Cardiac fibroblast (primary cell): ENCODE results near the gene MDK.
A peak's percentile ranks its signal among the peaks of the same experiment; 100 is the strongest.

Experiments
- DNase-seq, 2 donors: peaks; one replicate each; pipeline versions ENCODE4 v3.0.0 to v3.0.0-alpha.2; 2010; ENCODE audit warnings: low read depth in 2 of 2
- H3K4me3 ChIP-seq, 2 donors: replicated peaks in 1 of 2; 1 replicate in 1 of 2; 2 replicates in 1 of 2; pipeline ENCODE4 v1.5.1; 2011; ENCODE audit warnings: low read depth in 2 of 2, low read length in 2 of 2, mild to moderate bottlenecking in 2 of 2, moderate library complexity in 1 of 2
- TF ChIP-seq, protein P1 (sequence below): IDR thresholded peaks from one replicate; pipeline ENCODE4 v1.5.1; 2011; ENCODE audit warnings: low read depth, mild to moderate bottlenecking, low read length, inconsistent platforms

The MDK gene

GRCh38 chr11:46391578-46392420 lies 10.3 kb downstream of the MDK start, which contains the start of gene CHRM4:
Gene CHRM4, minus strand, starts transcription at chr11:46391776. Its CDS starts 5,219 bp downstream, at chr11:46386557.
- peak within 1 kb of the TSS; percentile 42 to 48 for H3K4me3 ChIP-seq
- TF ChIP-seq, protein P1, sequence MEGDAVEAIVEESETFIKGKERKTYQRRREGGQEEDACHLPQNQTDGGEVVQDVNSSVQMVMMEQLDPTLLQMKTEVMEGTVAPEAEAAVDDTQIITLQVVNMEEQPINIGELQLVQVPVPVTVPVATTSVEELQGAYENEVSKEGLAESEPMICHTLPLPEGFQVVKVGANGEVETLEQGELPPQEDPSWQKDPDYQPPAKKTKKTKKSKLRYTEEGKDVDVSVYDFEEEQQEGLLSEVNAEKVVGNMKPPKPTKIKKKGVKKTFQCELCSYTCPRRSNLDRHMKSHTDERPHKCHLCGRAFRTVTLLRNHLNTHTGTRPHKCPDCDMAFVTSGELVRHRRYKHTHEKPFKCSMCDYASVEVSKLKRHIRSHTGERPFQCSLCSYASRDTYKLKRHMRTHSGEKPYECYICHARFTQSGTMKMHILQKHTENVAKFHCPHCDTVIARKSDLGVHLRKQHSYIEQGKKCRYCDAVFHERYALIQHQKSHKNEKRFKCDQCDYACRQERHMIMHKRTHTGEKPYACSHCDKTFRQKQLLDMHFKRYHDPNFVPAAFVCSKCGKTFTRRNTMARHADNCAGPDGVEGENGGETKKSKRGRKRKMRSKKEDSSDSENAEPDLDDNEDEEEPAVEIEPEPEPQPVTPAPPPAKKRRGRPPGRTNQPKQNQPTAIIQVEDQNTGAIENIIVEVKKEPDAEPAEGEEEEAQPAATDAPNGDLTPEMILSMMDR, result peak; percentile 3
- DNase-seq, result peak in 1 of 2 donors; percentile 39

- H3K4me3 ChIP-seq, result peak overlapping the region; percentile 42 to 48
- TF ChIP-seq, protein P1, result no peak
These were observed 11.2 kb downstream of the MDK start for GRCh38 chr11:46392421-46393230.

GRCh38 chr11:46393231-46393616 lies 11.8 kb downstream of the MDK start:
- no peak for DNase-seq
- no peak overlapping the region for H3K4me3 ChIP-seq
- TF ChIP-seq, protein P1, result no peak

More at GRCh38 chr11:46392421-46393230, 11.2 kb downstream of the MDK start:
- DNase-seq, result peak; percentile 76 to 83

GRCh38 chr11:46393759-46394158 lies 12.3 kb downstream of the MDK start:
- TF ChIP-seq, protein P1, result no peak
- no peak overlapping the region for H3K4me3 ChIP-seq
- no peak for DNase-seq

DNA sequence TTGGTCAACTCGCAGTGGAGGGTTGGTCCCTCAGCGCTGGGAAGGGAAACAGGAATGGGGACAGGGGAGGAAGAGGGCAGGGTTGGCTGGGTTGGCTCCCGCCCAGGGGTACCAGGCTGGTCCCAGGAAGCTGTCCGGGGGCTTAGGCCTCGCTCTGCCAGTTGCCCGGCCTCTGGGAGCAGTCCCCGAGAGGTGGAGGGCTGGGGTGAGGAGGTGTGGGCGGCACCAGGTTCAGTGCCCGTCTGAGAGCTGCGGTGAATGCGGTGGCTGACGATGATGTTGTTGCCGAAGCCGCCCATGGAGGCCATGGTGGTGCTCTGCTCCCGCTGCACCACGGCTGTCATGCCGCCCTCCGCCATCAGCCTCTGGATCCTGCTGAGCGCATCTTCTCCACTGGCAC lies 16.1 kb downstream of the MDK start:
- no peak overlapping the region for H3K4me3 ChIP-seq
- DNase-seq, result no peak
- TF ChIP-seq, protein P1, result no peak

DNA sequence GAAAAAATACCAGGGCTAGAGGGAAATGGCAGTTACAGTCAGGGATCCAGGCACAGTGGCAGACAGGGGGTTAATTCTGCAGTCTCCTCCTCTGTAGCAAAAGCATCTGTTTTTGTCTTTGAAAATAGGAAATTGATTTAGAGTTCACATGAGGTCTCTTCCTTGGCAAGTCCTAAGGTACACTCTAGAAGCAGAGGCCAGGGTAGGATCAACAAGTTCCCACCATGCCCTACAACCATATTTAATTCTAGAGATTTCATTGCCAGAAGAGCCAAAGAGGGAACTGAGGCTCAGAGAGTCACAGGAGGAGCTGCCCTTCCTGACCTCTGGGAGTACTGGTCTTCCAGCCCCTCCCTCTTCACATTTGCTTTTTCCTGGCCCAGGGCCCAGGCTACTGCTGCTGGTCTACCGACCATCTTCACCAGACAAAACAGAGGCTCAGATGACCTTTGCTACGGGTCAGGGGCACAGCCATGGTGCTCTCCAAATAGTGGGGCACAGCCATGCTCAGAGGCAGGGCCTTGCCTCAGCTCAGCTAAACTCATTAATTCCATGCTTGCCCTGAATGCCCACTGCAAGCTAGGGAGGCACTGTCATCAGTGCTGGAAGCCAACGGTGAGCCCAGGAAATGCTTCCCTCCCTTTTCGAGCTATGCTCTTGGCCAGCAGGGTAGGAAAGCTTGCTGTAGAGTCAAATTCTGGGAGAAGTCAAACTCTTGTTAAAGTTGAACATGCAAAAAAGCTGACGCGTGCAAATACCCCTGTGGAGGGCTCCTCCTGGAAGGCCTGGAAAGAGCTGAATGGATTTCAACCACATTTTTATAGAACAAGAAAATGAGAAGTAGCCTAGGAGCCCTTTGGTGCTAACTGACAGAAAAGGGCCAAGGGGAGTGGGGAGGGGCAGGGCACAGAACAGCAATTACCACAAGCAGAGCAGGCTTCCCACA lies 21.8 kb downstream of the MDK start:
- TF ChIP-seq, protein P1, result no peak
- DNase-seq, result no peak
- no peak overlapping the region for H3K4me3 ChIP-seq
